HCT116 (cell line): ENCODE data around the gene PRMT7.

Experiments
- CTCF ChIP-seq, 3 experiments: fragments of 200-600 bp in 1 of 3; sonication (generic) in 1 of 3; IDR thresholded peaks in 2 of 3; conservative IDR thresholded peaks in 1 of 3; 2 replicates each; pipeline ENCODE4 v1.5.1; 2012 to 2017; ENCODE audit warnings: low read depth in 2 of 3, low read length in 2 of 3, antibody characterized with exemption in 1 of 3, borderline replicate concordance in 1 of 3, control low read depth in 1 of 3, mild to moderate bottlenecking in 1 of 3, mixed read lengths in 1 of 3, mixed run types in 1 of 3, moderate library complexity in 1 of 3; ENCODE audit not compliant: insufficient read depth in 1 of 3
- EGR1 ChIP-seq: IDR thresholded peaks from 2 replicates; pipeline ENCODE4 v1.6.1; 2012; ENCODE audit warnings: low read depth
- EZH2 ChIP-seq: fragments of 200-600 bp; sonication (generic); IDR thresholded peaks from 2 replicates; pipeline ENCODE4 v1.6.1; 2017; ENCODE audit warnings: antibody characterized with exemption, mixed run types
- EZH2phosphoT487 ChIP-seq: fragments of 200-600 bp; IDR thresholded peaks from 2 replicates; pipeline ENCODE4 v1.6.1; 2018; ENCODE audit warnings: antibody characterized with exemption, borderline replicate concordance
- FOSL1 ChIP-seq: IDR thresholded peaks from 2 replicates; pipeline ENCODE4 v1.6.1; 2012; ENCODE audit warnings: low read depth
- JUND ChIP-seq: IDR thresholded peaks from 2 replicates; pipeline ENCODE4 v1.6.1; 2012
- POLR2A ChIP-seq: IDR thresholded peaks from 2 replicates; pipeline ENCODE4 v1.7.0; 2011; ENCODE audit warnings: borderline replicate concordance; ENCODE audit not compliant: insufficient read depth, insufficient read length; ENCODE audit errors: extremely low read depth
- POLR2AphosphoS5 ChIP-seq: IDR thresholded peaks from 2 replicates; pipeline ENCODE4 v1.6.1; 2011; ENCODE audit warnings: mild to moderate bottlenecking, low read depth, low read length, moderate library complexity
- REST ChIP-seq: IDR thresholded peaks from 2 replicates; pipeline ENCODE4 v1.6.1; 2012; ENCODE audit warnings: low read depth
- SIN3A ChIP-seq: IDR thresholded peaks from 2 replicates; pipeline ENCODE4 v1.6.1; 2012; ENCODE audit warnings: low read depth
- YY1 ChIP-seq: IDR thresholded peaks from 2 replicates; pipeline ENCODE4 v1.6.1; 2011; ENCODE audit warnings: low read length, low read depth, moderate library complexity, mild to moderate bottlenecking; ENCODE audit not compliant: insufficient replicate concordance; ENCODE audit errors: extremely low read depth
- TF ChIP-seq, protein P1 (sequence below): IDR thresholded peaks from 2 replicates; pipeline ENCODE4 v1.6.1; 2012

DNA sequence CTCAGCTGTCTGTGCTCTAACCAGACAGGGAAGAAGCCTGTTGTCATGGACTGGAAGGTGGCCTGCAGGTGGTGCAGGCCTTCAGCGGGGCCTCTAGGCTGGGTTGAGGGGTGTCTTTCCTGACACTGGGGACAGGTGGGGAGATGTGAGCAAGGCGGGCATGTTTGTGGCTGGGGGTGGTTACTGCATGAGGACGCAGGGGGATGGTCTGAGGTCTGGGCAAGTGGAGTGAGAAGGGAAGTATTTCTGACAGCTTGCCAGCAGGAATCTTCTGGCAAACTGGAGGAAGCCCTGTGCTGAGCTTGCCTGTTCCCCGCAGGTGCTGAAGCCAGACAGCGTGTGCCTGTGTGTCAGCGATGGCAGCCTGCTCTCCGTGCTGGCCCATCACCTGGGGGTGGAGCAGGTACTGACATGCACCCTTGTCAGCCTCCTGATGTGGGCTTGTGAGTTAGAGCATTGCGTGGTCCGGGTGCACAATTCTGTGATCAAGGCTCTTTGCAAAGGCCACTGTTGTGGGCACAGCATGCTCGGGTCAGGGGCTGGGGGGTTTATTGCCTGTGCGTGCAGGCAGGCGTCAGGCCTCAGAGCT is 36.2 kb downstream of the PRMT7 start:
- TF ChIP-seq REST = no peak
- no peak for TF ChIP-seq CTCF (IDR thresholded peaks at IDR 0.05 in 2 of 3, conservative IDR thresholded peaks at IDR 0.05 in 1 of 3; ENCODE audit: borderline replicate concordance in 1 of 3, insufficient read depth in 1 of 3, low read depth in 2 of 3, low read length in 2 of 3)
- TF ChIP-seq YY1 = no peak
- TF ChIP-seq EZH2 = no peak
- TF ChIP-seq SIN3A = no peak
- TF ChIP-seq EZH2phosphoT487 = no peak
- TF ChIP-seq POLR2AphosphoS5 = no peak
- TF ChIP-seq, protein P1, sequence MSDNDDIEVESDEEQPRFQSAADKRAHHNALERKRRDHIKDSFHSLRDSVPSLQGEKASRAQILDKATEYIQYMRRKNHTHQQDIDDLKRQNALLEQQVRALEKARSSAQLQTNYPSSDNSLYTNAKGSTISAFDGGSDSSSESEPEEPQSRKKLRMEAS = no peak
- TF ChIP-seq POLR2A = no peak
- TF ChIP-seq EGR1 = no peak
- no peak for TF ChIP-seq FOSL1
- no peak for TF ChIP-seq JUND
